LNCaP clone FGC (cell line): Measurements from ENCODE around the gene NDUFA5.

Experiments
- DNase-seq: peaks from one replicate; pipeline ENCODE4 v3.0.0-alpha.2; 2011; ENCODE audit warnings: low read depth
- H3K4me3 ChIP-seq: 2 replicates; pipeline ENCODE4 v1.5.1; 2011; ENCODE audit warnings: mild to moderate bottlenecking, low read depth, low read length, control low read depth
- CTCF ChIP-seq: IDR thresholded peaks from 2 replicates; pipeline ENCODE4 v1.5.1; 2012; ENCODE audit warnings: mild to moderate bottlenecking; ENCODE audit not compliant: control insufficient read depth, insufficient read depth; ENCODE audit errors: extremely low read depth

The NDUFA5 gene

DNA sequence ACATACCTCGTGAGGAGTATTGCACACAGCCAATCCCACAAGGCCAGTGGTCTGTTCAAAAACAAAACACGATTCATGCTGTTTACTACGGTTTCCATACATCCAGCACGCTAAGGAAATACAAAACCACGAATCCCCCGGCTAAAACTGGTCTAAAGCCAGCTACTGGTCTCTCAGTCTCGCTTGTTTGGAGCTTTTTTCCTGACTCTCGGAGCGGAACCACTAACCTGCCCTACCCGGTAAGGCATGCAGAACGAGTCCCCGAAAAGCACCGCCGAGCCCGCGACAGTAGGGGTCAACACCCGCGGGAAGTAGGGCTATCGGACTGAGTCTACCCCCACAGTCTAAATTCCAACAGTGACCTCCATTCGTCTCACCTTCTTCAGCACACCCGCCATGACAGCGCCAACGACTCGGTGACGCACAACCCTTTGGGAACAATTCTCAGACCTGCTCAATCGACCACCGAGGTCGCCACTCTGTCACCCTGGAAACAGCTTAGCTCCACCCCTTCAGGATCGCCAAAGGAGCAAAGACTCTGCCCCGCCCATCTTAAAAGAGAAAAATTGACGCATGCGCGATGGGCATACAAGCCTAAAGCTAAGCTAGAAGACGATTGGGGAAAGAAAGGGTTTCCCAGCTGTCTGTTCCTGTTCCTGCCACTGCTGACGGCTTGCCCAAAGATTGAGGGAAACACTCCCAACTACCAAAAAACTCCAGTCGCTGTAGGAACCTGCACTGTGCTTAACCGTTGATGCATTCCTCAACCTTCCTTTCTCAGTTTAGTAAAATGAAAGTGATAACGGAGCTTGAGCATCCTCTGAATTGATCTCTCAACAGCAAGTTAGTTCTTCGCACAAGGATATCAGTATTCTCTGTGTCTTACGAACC, at the start of gene NDUFA5:
TSS of gene NDUFA5 (minus strand) at position 421 of the 891 bp plus-strand sequence. CDS start at position 398, 23 bp downstream.
- peak within 1 kb of the TSS; percentile 93 for H3K4me3 ChIP-seq
- no peak for TF ChIP-seq CTCF
- DNase-seq: peak; percentile 98

- no peak for TF ChIP-seq CTCF
- no peak for DNase-seq
- no peak overlapping the region for H3K4me3 ChIP-seq
Observed at GRCh38 chr7:123604739-123605138, 47.1 kb upstream of the NDUFA5 start.

DNA sequence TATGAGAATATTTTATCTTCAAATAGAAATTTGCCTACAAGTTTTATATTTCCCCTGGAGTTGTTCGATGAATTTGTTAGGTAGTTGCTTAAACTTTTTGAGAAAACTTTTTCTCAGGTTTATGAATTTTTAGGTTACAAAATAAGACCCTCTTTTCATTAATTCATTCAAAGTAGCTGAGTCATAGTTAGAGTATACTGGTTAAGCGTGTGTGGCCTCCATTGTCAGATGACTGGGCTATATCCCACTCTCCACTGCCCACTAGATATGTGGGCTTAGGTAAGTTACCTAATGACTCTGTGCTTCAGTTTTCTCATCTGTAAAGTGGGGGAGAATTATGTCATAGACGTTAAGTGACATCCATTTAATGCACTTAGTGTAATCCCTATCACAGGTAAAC, 45.0 kb upstream of the NDUFA5 start:
- TF ChIP-seq CTCF: no peak
- H3K4me3 ChIP-seq: no peak overlapping the region
- no peak for DNase-seq

DNA sequence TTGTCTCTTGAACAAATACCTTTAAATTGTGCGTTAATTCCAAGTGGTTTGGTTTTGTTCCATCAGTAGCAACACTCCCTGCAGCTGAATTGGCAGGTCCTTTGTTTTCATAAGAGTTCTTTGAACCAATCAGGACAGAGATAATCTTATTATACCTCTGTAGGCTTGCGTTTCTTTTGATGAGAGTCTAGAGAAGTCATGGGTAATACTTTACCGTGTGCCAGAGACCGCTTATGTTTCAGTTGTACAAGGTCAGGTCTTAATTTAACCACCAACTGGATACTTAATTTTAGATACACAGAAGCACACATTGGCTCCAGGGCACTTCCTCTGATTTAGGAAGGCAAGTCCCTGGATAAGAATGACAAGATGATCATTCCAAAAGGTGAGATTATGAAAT, 43.9 kb upstream of the NDUFA5 start, which contains the start of gene ASB15:
TSS of gene ASB15 (plus strand) at position 292 of the 400 bp plus-strand sequence. CDS start 12,682 bp downstream, outside the sequence.
- no peak for TF ChIP-seq CTCF
- no peak within 1 kb of the TSS for H3K4me3 ChIP-seq
- DNase-seq: no peak

DNA sequence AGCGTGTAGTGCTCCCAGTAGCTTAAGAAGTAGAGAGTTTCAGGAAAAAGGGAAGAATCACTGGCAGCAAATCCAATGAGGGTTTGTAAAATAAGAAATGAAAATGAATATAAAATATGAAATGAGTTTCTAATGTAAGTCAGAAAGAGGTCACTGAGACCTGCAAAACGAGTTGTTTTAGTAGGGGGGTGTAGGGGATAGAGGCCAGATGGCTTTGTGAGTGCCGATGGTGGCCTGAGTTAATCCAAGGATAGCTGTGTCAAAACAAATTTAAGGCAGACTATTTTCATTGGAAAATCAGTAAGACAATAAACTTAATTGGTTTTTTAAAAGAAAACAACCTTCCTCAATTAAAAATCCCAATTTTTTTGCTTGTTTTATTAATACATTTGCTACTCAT, 43.3 kb upstream of the NDUFA5 start:
- no peak for TF ChIP-seq CTCF
- H3K4me3 ChIP-seq: no peak overlapping the region
- DNase-seq: no peak

DNA sequence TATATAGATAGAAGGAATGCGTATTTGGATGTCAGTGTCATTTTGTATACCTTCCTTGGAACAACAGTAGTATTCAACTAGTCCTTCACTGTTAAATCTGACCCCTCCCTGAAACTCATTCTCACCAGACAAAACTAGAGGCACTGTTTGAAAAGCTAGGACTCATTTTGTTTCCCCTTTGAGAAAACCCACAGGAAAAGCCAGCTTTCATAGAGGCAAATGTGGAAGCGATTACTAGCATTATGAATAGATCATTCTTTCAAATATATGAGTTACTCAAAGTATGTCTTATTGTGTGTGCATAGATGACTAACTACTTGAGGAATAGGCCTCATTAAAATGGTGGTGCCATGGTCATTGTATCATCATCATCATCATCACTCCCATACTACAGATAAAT, 42.1 kb upstream of the NDUFA5 start:
- H3K4me3 ChIP-seq: no peak overlapping the region
- no peak for TF ChIP-seq CTCF
- DNase-seq: no peak
